Glutamatergic neuron (in vitro differentiated cells): ENCODE results near the gene SCMH1. TPM values are rescaled to one million over a fixed set of nuclear protein-coding genes. Genes with fewer than 3 reads are reported as not detected.

ENCODE experiments used
- DNase-seq: peaks from one replicate; pipeline ENCODE4 v3.0.0; 2022
- H3K27ac Mint-ChIP-seq: one replicate; pipeline ENCODE4 v1.8.0; 2020; ENCODE audit warnings: mild to moderate bottlenecking, mixed read lengths, inconsistent platforms; ENCODE audit not compliant: unreplicated experiment
- H3K27me3 Mint-ChIP-seq: one replicate; pipeline ENCODE4 v1.8.0; 2020; ENCODE audit warnings: mild to moderate bottlenecking, moderate library complexity, mixed read lengths, inconsistent platforms; ENCODE audit not compliant: unreplicated experiment
- H3K36me3 Mint-ChIP-seq: one replicate; pipeline ENCODE4 v1.8.0; 2020; ENCODE audit warnings: mild to moderate bottlenecking, mixed read lengths, inconsistent platforms; ENCODE audit not compliant: unreplicated experiment
- H3K4me1 Mint-ChIP-seq: one replicate; pipeline ENCODE4 v1.8.0; 2020; ENCODE audit warnings: mild to moderate bottlenecking, low read depth, mixed read lengths, inconsistent platforms; ENCODE audit not compliant: unreplicated experiment
- H3K4me3 Mint-ChIP-seq: one replicate; pipeline ENCODE4 v1.8.0; 2020; ENCODE audit warnings: mild to moderate bottlenecking, mixed read lengths, inconsistent platforms; ENCODE audit not compliant: unreplicated experiment
- H3K9me3 Mint-ChIP-seq: one replicate; pipeline ENCODE4 v1.8.0; 2020; ENCODE audit warnings: mild to moderate bottlenecking, moderate library complexity, mixed read lengths, inconsistent platforms; ENCODE audit not compliant: unreplicated experiment
- CTCF ChIP-seq: fragments of 200-600 bp; sonication (generic); IDR thresholded peaks from one replicate; pipeline ENCODE4 v1.5.0; 2021; ENCODE audit not compliant: partially characterized antibody, unreplicated experiment
- total RNA-seq: library from RNA; stranded (reverse); fragmentation: NEBNext Ultra II Directional; extraction: Animal tissue kit (Norgen Biotek cat#: 25700); gene quantifications from one replicate; pipeline ENCODE4 v1.2.1, GENCODE V29; 2021; ENCODE audit not compliant: unreplicated experiment

SCMH1 gene
- total RNA-seq, 1 donor from 2014 or later, result 17.8 TPM

- Mint-ChIP-seq H3K9me3 (no peaks in the 10 kb centered on the region), H3K4me3 (no peak overlapping the region), H3K27ac (no peak overlapping the region), H3K27me3 (no peaks in the 10 kb centered on the region), H3K36me3 (no peaks in the 10 kb centered on the region), H3K4me1 (peaks cover 2% of the 10 kb centered on the region)
- no peak for DNase-seq
- TF ChIP-seq CTCF, result no peak
These were observed 234.9 kb downstream of the SCMH1 start for GRCh38 chr1:41006942-41007865.

GRCh38 chr1:41005876-41006275 lies 236.2 kb downstream of the SCMH1 start:
- no peak for DNase-seq
- Mint-ChIP-seq H3K9me3 (no peaks in the 10 kb centered on the region), H3K36me3 (no peaks in the 10 kb centered on the region), H3K4me3 (no peak overlapping the region), H3K27me3 (no peaks in the 10 kb centered on the region), H3K4me1 (peaks cover 2% of the 10 kb centered on the region), H3K27ac (no peak overlapping the region)
- no peak for TF ChIP-seq CTCF

GRCh38 chr1:41003640-41004220 lies 238.4 kb downstream of the SCMH1 start:
- peak; percentile 75 for DNase-seq
- Mint-ChIP-seq H3K9me3 (no peaks in the 10 kb centered on the region), H3K4me1 (peaks cover 4% of the 10 kb centered on the region), H3K27me3 (peaks cover 2% of the 10 kb centered on the region), H3K36me3 (no peaks in the 10 kb centered on the region), H3K4me3 (no peak overlapping the region), H3K27ac (peak overlapping the region; percentile 87)
- peak; percentile 19 for TF ChIP-seq CTCF

GRCh38 chr1:41003127-41003639 lies 238.9 kb downstream of the SCMH1 start:
- peaks cover 2% of the 10 kb centered on the region for H3K27me3 Mint-ChIP-seq
- no peaks in the 10 kb centered on the region for H3K36me3 Mint-ChIP-seq
- H3K4me3 Mint-ChIP-seq, result no peak overlapping the region
- peak overlapping the region; percentile 87 for H3K27ac Mint-ChIP-seq
- H3K4me1 Mint-ChIP-seq, result peaks cover 5% of the 10 kb centered on the region
- no peak for TF ChIP-seq CTCF
- H3K9me3 Mint-ChIP-seq, result no peaks in the 10 kb centered on the region
- DNase-seq, result no peak

- no peak for TF ChIP-seq CTCF
- H3K9me3 Mint-ChIP-seq, result no peaks in the 10 kb centered on the region
- H3K27me3 Mint-ChIP-seq, result peaks cover 4% of the 10 kb centered on the region
- peaks cover 5% of the 10 kb centered on the region for H3K4me1 Mint-ChIP-seq
- peak overlapping the region; percentile 67 for H3K27ac Mint-ChIP-seq
- DNase-seq, result no peak
- peak overlapping the region; percentile 5 for H3K4me3 Mint-ChIP-seq
- H3K36me3 Mint-ChIP-seq, result no peaks in the 10 kb centered on the region
These were observed 243.4 kb downstream of the SCMH1 start for GRCh38 chr1:40998668-40999067.
